ENCODE data around the gene LAMA5. TPM values are rescaled to one million over a fixed set of nuclear protein-coding genes. Genes with fewer than 3 reads are reported as not detected.

LAMA5 gene
- polyA plus RNA-seq, 10 donors, result 38.4 to 86.0 (median 57.8) TPM

DNA sequence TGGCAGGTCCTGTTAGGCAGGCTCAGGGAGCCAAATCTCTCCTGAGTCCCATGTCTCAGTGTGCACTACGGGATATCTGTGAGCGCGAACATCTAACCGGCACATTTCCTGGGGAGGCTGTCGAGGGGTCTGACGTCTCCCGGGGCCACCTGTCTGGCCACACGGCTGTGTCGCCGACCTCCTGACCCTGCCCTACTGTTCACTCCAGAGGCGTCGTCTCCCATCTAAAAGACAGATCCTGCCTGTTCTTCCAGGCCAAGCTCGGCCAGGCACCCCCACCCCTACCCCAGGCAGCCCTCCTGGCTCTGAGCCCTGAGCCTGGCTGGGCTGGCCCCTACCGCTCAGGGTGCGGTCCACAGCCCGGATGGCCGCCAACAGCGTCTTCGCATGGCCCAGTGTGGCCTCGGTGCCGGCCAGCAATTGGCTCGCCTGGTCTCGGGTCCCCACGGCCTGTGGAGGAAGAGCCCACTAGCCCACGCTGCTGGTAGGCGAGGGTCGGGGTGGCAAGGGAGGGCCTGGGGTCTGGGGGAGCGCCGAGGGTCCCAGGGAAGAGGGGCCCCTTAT lies 47.7 kb downstream of the LAMA5 start:
- no peak for DNase-seq

GRCh38 chr20:62318400-62319345 lies 48.4 kb downstream of the LAMA5 start:
- no peak for DNase-seq

DNA sequence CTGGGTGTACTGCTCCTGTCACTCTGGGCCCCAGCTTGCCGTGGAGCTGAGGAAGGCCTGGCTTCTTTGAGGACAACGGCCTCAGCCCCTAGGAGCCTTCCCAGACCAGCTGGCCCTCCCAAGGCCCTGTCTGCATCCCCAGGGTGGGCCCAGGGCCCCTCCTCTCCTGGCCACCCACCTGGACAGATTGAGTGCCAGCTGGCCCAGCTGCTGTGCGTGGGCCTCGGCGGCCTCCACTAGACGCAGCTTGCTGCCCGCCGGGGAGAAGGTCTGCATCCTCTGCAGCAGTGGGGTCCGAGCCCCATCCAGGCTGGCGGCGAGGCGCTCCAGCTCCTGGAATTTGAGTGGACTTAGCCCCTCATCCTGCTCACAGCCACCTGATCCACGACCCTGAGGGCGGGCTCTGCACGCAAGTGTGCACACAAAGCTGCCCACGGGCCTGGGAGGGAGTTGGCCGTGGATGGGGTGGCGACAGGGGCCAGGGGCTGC lies 49.9 kb downstream of the LAMA5 start:
- no peak for DNase-seq

DNA sequence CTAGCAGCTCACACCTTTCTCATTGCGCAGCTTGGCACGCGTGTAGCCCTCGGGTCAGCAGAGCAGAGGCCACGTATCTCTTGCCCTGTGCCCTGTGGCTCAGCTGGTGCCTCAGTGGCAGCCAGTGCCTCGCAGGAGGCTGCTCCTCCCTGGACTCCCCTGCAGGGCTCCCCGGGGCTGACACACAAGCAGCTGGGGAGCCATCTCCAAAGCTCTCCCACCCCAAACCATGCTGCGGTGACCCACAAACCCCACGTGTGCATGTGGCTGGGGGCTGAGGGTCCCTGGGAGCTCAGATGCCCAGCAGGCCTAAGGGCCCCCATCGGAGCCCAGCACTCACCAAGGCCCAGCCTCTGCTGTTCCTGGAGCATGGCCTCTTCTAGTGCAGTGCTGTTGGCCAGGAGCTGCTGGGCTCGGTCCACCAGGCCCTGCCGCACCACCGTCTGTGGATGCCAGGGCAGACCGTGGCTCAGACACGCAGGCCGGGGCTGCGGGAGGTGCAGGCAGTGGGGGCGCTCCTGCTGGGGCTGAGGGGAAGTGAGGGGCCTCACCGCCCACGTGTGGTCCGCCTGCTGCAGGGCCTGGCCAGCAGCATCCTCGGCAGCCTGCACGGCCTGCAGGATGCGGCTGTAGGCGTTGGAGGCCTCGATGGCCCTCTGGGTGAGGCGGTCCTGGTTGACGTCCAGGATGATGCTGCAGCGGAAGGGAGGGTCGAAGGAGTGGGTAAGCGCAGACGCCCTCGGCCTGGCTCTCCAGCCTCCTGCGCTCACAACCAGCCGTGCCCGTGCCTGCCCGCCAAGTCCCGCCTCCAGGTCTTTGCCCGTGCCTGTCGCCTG lies 50.6 kb downstream of the LAMA5 start:
- peak in 1 of 3 donors; percentile 49 for DNase-seq

DNA sequence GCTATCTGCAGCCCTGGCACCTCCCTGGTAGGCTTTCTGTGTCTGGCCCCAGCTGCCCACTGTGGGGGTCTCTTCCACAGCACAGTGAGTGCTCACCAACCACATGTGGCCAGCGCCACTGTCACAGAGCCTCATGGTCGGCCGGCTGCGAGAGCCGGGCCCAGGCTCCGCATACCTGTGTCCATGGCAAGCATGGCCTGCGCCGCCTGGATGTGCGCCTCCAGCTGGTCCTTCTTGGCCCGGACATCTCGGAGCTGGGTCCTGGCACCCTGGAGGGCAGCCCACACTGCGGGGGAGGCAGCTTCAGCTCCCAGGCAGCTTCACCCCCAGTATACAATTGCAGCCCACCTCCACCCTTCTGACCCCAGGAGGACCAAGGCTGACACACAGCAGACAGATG lies 51.3 kb downstream of the LAMA5 start:
- DNase-seq, result no peak

DNA sequence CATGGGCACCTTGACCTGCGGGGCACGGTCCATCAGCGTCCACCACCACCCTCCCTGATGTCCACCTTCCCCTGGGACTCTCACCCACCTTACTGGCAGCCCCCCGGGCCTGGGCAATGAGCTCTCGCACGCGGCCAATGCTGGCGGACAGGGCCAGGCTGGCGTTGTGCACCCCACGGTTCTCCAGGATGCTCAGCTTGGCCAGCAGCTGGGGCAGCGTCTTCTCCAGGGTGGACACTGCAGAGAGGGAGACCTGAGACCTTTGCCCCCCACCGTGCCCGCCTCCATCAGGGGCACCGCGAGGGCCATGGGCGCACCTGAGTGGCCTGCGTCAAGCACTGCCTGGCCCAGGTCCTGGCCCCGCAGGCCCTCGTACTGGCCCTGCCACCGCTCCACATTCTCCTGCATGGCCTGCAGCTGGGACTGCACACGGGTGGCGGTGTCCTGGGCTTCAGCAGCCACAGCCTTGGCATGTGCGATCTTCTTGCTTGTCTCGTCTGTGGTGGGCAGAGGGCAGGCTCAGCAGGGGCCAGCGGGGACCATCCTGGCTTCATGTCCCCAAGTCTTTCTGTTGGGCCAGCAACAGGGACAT lies 52.3 kb downstream of the LAMA5 start:
- no peak for DNase-seq

DNA sequence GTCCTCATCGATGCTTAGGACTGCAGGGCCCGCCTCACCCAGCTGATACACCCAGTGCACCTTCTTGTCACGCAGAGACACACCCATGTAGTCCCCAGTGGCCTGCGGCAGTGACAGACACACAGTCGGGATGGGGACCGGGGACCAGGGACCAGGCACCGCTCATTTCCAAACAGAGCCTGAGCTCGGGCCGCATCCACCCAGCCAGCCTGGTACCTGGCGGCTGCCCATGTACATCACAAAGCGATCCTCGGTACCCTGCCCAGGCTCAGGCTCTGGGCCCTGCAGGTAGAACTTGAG lies 52.8 kb downstream of the LAMA5 start:
- no peak for DNase-seq

DNA sequence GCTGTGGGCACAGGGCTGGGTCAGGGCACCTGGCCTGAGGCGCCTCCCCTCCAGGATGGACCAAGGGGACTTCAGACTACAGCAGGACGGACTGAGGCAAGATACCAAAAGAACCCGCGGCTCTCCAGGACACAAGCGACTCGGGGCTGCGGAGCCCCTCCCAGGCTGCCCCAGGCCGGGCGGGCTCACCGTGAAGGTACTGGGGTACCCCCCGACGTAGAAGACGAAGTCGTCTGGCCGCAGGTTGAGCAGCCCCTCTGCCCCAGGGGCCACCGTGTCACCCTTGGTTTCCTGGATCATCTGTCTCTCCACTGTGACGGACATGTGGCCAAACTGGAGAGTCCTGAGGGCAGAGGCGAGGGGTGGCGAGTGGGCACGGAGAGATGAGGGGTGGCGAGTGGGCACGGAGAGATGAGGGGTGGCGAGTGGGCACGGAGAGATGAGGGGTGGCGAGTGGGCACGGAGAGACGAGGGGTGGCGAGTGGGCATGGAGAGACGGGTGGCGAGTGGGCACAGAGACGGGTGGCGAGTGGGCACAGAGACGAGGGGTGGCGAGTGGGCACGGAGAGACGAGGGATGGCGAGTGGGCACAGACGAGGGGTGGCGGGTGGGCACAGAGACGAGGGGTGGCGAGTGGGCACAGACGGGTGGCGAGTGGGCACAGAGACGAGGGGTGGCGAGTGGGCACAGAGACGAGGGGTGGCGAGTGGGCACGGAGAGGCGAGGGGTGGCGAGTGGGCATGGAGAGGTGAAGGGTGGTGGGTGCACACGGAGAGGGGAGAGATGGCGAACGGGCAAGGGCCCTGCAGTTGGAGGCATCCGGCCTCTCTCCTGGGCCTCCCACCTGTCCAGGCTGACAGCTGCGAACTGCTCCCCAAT lies 53.4 kb downstream of the LAMA5 start:
- DNase-seq, result no peak

DNA sequence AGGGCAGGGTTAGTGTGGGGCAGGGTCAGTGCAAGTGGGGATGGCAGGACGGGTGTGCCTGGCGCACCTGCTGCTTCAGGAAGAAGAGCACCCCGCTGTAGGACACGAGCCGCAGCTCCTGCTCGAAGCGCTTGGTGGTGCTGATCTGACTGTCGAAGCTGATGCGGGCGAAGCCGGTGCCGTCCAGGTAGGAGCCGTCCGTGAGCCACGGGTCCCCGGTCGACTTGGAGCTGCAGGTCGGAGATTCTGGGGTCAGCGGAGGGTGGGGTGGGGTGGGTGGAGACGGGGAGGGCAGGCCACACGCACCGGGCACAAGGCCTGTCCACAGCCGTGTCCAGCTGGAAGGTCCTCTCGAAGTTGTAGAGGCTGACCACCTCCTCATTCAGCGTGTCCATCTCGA lies 54.1 kb downstream of the LAMA5 start:
- DNase-seq, result no peak

DNA sequence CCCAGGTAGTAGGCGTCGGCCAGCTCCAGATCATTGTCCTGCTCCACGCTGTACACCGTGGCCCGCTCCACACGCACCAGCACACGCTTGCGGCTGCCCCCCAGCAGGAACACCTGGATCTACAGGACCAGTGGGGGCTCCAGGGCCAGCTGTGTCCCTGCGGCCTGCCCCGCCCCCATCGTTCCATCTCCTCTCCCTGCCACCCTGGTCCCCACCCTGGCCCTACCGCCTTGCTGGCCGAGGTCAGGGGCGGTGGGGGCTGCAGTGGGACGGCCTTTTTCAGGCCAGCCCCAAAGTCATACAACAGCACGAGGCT lies 54.5 kb downstream of the LAMA5 start:
- DNase-seq, result no peak

GRCh38 chr20:62311832-62312661 lies 55.1 kb downstream of the LAMA5 start:
- DNase-seq, result no peak

- no peak for DNase-seq
These were observed 56.0 kb downstream of the LAMA5 start for GRCh38 chr20:62311150-62311549.

DNA sequence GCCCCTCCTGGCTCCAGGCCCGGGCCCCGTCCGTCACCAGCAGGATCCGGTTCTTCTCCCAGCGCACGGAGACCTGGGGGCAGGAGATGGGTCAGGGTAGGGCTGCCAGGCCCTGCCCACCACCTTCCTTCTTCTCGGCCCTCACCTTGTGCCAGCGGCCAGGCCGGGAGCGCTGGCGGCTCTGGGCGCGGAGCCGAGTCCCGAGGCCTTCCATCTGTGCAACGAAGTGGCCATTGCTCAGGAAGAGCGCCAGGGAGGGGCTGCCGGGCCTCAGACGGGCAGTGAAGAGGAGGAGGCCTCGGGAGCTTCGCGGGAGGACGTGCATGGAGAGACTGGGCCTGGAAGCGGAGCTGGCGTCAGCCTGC lies 56.4 kb downstream of the LAMA5 start:
- DNase-seq, result no peak

GRCh38 chr20:62309947-62310756 lies 57.0 kb downstream of the LAMA5 start:
- no peak for DNase-seq

DNA sequence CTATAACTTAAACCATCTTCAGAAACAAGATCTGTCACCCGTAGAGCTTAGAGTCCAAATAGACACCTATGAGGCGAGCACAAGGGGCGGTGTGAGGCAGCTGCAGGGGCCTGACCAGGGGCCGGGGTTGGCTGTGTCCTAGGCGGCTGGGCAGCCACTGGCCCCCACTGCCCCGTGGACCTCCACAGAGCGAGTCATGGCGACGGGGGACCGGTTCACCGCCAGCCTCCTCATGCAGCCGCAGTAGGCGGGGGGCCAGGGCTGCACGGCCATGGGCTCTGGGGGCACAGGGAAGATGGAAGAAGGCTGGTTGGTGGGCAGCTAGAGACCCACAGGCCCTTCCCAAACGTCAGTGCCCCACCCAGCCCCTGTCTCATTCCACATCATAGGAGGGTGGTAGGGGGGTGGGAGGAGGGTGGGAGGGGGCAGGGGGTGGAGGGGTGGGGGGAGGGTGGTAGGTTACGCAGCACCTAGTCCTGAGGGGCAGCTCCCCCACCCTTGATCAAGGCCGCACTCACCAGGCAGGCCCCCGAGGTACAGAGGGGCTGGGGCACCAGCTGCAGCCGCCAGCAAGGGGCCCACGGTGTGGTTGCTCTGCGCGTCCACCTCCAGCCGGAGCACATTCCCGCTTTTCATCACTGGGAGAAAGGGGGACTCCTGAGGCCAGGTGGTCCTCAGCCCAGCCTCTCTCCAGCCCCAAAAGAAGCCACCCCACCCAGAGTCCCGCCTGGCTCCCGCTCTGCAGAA lies 57.7 kb downstream of the LAMA5 start:
- no peak for DNase-seq

GRCh38 chr20:62308102-62308822 lies 58.9 kb downstream of the LAMA5 start:
- no peak for DNase-seq

- DNase-seq, result no peak
These were observed 59.6 kb downstream of the LAMA5 start for GRCh38 chr20:62307226-62308101.
